GM21576 (cell line): Measurements from ENCODE around the gene EFNB3.
A peak's percentile ranks its signal among the peaks of the same experiment; 100 is the strongest.

Experiments used
- ATAC-seq: cut with Tn5 transposase; IDR thresholded peaks from one replicate; pipeline ENCODE4 v1.9.1; 2021; ENCODE audit warnings: mild to moderate bottlenecking, moderate library complexity; ENCODE audit not compliant: unreplicated experiment

EFNB3 gene, protein sequence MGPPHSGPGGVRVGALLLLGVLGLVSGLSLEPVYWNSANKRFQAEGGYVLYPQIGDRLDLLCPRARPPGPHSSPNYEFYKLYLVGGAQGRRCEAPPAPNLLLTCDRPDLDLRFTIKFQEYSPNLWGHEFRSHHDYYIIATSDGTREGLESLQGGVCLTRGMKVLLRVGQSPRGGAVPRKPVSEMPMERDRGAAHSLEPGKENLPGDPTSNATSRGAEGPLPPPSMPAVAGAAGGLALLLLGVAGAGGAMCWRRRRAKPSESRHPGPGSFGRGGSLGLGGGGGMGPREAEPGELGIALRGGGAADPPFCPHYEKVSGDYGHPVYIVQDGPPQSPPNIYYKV

DNA sequence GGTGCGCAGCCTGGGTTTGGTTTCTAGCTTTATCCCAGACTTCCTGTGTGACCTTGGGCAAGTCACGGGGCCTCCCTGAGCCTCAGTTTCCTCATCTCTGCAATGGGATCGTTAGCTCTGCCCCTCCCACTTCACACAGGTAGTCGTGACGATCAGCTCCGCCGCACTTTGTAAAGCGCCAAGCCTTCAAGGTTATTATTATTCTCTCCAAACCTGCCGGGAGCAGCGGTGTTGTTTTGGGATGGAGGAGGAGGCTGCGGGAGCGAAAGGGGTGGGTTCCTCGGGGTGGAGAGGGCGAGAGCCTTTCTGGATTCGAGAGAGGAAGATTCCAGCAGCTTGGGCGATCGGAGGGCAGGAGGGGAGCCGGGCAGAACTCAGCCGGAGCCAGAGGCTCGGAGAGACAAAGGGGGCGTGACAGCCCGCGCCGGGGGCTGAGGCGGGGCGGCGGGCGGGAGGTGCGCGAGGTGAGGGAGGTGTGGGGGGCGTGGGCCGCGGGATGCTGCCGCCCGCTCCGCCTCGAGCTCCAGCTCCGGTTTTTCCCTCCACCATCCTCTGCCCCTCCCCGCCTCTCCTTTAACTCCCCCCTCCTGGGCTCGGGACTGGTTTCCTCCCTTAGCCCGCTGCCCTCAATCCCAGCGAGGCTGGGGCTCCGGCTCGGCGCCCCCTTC, at the start of gene EFNB3:
EFNB3 (plus strand) TSS at position 602 of the 668 bp plus-strand sequence. CDS start 397 bp downstream, outside the sequence.
- no peak for ATAC-seq

- ATAC-seq = no peak
Observed at GRCh38 chr17:7655541-7655840, 49.5 kb upstream of the EFNB3 start.

- no peak for ATAC-seq
Observed at GRCh38 chr17:7656958-7657609, 47.9 kb upstream of the EFNB3 start.

GRCh38 chr17:7667656-7668406, 37.2 kb upstream of the EFNB3 start:
- ATAC-seq = no peak

DNA sequence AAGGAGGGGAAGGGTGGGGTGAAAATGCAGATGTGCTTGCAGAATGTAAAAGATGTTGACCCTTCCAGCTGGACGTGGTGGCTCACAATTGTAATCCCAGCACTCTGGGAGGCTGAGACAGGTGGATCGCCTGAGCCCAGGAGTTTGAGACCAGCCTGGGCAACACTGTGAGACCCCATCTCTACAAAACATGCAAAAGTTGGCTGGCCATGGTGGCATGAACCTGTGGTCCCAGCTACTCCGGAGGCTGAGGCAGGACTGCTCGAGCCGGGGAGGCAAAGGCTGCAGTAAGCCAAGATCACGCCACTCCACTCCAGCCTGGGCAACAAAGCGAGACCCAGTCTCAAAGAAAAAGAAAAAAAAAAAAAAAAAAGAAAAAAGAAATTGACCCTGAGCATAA, 36.5 kb upstream of the EFNB3 start:
- no peak for ATAC-seq

DNA sequence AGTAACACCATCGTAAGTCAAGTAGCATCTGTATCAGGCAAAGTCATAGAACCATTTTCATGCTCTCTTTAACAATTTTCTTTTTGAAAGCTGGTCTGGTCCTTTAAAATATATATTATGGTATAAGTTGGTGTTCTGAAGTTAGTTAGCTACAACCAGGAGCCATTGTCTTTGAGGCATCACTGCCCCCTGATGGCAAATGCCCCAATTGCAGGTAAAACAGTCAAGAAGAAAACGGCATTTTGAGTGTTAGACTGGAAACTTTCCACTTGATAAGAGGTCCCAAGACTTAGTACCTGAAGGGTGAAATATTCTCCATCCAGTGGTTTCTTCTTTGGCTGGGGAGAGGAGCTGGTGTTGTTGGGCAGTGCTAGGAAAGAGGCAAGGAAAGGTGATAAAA, 31.8 kb upstream of the EFNB3 start:
- no peak for ATAC-seq

DNA sequence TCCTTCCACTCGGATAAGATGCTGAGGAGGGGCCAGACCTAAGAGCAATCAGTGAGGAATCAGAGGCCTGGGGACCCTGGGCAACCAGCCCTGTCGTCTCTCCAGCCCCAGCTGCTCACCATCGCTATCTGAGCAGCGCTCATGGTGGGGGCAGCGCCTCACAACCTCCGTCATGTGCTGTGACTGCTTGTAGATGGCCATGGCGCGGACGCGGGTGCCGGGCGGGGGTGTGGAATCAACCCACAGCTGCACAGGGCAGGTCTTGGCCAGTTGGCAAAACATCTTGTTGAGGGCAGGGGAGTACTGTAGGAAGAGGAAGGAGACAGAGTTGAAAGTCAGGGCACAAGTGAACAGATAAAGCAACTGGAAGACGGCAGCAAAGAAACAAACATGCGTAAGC, 30.1 kb upstream of the EFNB3 start:
- no peak for ATAC-seq

DNA sequence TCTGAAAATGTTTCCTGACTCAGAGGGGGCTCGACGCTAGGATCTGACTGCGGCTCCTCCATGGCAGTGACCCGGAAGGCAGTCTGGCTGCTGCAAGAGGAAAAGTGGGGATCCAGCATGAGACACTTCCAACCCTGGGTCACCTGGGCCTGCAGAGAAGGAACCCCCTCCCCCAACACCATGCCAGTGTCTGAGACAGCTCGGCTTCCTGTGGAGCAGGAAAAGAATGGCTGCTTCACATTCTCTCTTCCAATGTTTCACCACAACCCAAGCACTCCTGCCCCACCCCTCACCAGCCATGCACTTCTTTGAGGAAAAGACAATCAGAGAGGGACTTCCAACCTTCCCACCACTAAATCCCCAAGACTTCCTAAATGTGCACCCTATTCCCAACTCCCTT, 28.5 kb upstream of the EFNB3 start:
- ATAC-seq = no peak

GRCh38 chr17:7677388-7678067, 27.5 kb upstream of the EFNB3 start:
- no peak for ATAC-seq

GRCh38 chr17:7684851-7685532, 20.0 kb upstream of the EFNB3 start:
- ATAC-seq = no peak

DNA sequence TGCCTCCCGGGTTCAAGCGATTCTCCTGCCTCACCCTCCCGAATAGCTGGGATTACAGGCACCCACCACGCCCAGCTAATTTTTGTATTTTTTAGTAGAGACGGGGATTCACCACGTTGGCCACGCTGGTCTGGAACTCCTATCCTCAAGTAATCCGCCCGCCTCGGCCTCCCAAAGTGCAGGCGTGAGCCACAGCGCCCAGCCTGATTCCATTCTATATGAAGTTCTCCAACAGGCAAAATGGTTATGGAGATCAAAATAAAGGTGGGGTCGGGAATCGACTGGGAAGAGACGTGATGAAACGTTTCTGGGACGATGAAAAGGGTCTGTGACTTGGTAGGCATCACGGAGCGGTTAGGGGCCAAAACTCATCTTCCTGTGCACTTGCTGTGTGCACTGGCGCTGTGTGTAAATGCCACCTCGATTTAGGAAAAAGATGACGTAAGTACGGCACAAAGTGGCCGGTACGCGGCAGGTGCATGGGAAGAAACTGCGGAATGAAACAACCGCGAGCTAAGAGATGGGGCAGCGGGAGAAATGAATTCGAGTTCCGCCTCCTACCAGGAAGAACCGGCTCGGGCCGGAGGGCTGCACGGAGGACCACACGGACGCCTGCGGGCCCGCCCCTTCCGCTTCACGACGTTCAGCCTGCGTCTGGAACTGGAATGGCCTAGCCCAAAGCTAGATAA, 19.3 kb upstream of the EFNB3 start:
- peak; percentile 47 for ATAC-seq

- peak; percentile 39 for ATAC-seq
Observed at GRCh38 chr17:7686222-7687071, 18.6 kb upstream of the EFNB3 start.

- ATAC-seq = peak; percentile 30
Observed at GRCh38 chr17:7687072-7687907, 17.7 kb upstream of the EFNB3 start, which contains the start of gene TP53. Gene TP53 (minus strand): TSS chr17:7687490. CDS start chr17:7676594, 10,896 bp downstream.

GRCh38 chr17:7687908-7688807, 16.8 kb upstream of the EFNB3 start, which contains the start of gene WRAP53:
Gene WRAP53 (plus strand): TSS chr17:7688477. CDS start chr17:7688649, 172 bp downstream.
- peak; percentile 58 for ATAC-seq

DNA sequence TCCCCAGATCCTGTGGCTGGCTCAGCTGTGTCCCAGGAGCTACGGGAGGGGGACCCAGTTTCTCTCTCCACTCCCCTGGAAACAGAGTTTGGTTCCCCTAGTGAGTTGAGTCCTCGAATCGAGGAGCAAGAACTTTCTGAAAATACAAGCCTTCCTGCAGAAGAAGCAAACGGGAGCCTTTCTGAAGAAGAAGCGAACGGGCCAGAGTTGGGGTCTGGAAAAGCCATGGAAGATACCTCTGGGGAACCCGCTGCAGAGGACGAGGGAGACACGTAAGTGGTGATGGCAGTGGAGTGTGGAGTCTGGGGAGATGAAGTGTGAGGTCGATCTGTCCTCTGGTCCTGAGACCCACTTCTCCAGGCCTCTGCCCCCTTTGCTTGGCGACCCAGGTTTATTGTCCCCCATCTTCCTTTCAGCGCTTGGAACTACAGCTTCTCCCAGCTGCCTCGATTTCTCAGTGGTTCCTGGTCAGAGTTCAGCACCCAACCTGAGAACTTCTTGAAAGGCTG, 16.1 kb upstream of the EFNB3 start:
- ATAC-seq = no peak

DNA sequence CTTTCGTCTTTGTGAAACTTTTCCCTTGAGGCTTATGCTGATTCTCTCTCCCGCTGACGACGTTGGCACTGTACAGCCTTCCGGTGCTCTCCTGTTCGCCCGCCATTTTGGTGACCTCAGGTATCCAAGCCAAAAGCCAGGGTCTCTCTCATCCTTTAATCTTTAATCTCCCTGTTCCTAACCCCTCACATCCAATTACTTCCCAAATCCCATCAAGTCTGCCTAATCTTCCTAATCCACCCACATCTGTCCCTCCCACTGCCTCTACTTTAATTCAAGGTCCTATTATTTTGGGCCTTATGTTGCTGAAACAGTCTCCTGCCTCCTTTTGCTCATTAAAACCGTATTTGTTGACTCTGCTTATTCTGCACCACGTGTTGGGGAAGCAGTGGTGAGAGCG, 9.4 kb upstream of the EFNB3 start:
- no peak for ATAC-seq
